DOHH2 (cell line): ENCODE measurements around the gene CFAP251.

Experiments
- H3F3A ChIP-seq: fragments of 200-600 bp; sonication (generic), shearing (Covaris generic); 2 replicates; pipeline ENCODE4 v1.6.0; 2016; ENCODE audit warnings: antibody characterized with exemption, mild to moderate bottlenecking; ENCODE audit not compliant: control insufficient read depth, insufficient read depth
- H3K27ac ChIP-seq: fragments of 200-600 bp; sonication (generic); 2 replicates; pipeline ENCODE4 v1.5.1; 2014; ENCODE audit warnings: low read depth, mild to moderate bottlenecking, low read length, moderate library complexity
- H3K27me3 ChIP-seq: fragments of 200-600 bp; sonication (generic); 2 replicates; pipeline ENCODE4 v1.6.1; 2014; ENCODE audit warnings: mild to moderate bottlenecking, low read length, mixed read lengths; ENCODE audit not compliant: control insufficient read depth
- H3K36me3 ChIP-seq: fragments of 200-600 bp; sonication (generic); 2 replicates; pipeline ENCODE4 v1.6.1; 2014; ENCODE audit warnings: mild to moderate bottlenecking, low read length, moderate library complexity, mixed read lengths; ENCODE audit not compliant: control insufficient read depth
- H3K4me1 ChIP-seq: fragments of 200-600 bp; sonication (generic); 2 replicates; pipeline ENCODE4 v1.6.1; 2014; ENCODE audit warnings: mild to moderate bottlenecking, low read length, mixed read lengths; ENCODE audit not compliant: control insufficient read depth
- H3K4me2 ChIP-seq: fragments of 200-600 bp; sonication (generic); 2 replicates; pipeline ENCODE4 v1.6.0; 2014; ENCODE audit warnings: mild to moderate bottlenecking, low read length, moderate library complexity
- H3K4me3 ChIP-seq: fragments of 200-600 bp; sonication (generic); 2 replicates; pipeline ENCODE4 v1.5.1; 2014; ENCODE audit warnings: mild to moderate bottlenecking, low read length, mixed read lengths
- H3K79me2 ChIP-seq: fragments of 200-600 bp; sonication (generic); 2 replicates; pipeline ENCODE4 v1.6.1; 2014; ENCODE audit warnings: mild to moderate bottlenecking, low read length, mixed read lengths; ENCODE audit not compliant: control insufficient read depth
- H3K9me2 ChIP-seq: fragments of 200-600 bp; sonication (generic); replicated peaks from 2 replicates; pipeline ENCODE4 v1.6.1; 2014; ENCODE audit warnings: mild to moderate bottlenecking, low read length, mixed read lengths; ENCODE audit not compliant: control insufficient read depth
- H3K9me3 ChIP-seq: fragments of 200-600 bp; sonication (generic); 2 replicates; pipeline ENCODE4 v1.6.1; 2014; ENCODE audit warnings: antibody characterized with exemption, low read length, mixed read lengths; ENCODE audit not compliant: control insufficient read depth, insufficient read depth
- H4K20me1 ChIP-seq: fragments of 200-600 bp; sonication (generic); 2 replicates; pipeline ENCODE4 v1.6.0; 2014; ENCODE audit warnings: low read depth, mild to moderate bottlenecking, antibody characterized with exemption, low read length, moderate library complexity; ENCODE audit not compliant: control insufficient read depth, insufficient read depth
- EZH2phosphoT487 ChIP-seq: fragments of 200-600 bp; sonication (generic); IDR thresholded peaks from 2 replicates; pipeline ENCODE4 v1.6.1; 2017; ENCODE audit warnings: borderline replicate concordance, mild to moderate bottlenecking, antibody characterized with exemption, low read length, moderate library complexity, mixed read lengths
- TF ChIP-seq, protein P1 (sequence below): fragments of 200-600 bp; sonication (generic); IDR thresholded peaks from one replicate; pipeline ENCODE4 v1.5.1; 2014; ENCODE audit warnings: antibody characterized with exemption, mild to moderate bottlenecking, low read depth, low read length; ENCODE audit not compliant: poor library complexity, severe bottlenecking

The CFAP251 gene

DNA sequence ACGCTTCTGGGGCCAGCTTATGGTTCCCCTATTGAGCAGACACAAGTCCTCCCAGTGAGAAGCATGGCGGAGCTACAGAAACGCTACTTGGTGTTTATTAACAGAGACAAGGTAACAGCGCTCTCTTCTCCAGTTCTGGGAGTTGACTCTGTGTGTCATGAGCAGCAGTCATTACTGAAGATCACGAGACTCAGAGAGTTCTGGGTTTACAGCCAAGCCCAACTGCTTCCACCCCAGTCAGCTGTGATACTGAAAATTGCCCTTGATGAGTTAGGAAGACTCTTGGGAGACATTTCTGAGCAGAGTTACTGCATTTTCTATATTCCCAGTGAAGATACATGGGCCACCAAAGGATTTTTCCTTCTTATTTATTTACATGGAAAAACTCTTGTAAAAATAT, 48.6 kb downstream of the CFAP251 start:
- Histone ChIP-seq H4K20me1 (no peaks in the 10 kb centered on the region), H3K4me3 (no peak overlapping the region), H3K36me3 (peaks cover 46% of the 10 kb centered on the region), H3K4me1 (peaks cover 29% of the 10 kb centered on the region), H3K27me3 (no peaks in the 10 kb centered on the region), H3K4me2 (no peak overlapping the region), H3K79me2 (no peaks in the 10 kb centered on the region), H3K27ac (no peak overlapping the region), H3K9me3 (no peaks in the 10 kb centered on the region), H3K9me2 (no peaks in the 10 kb centered on the region), H3F3A (peaks cover 3% of the 10 kb centered on the region)
- no peak for TF ChIP-seq EZH2phosphoT487
- TF ChIP-seq, protein P1, sequence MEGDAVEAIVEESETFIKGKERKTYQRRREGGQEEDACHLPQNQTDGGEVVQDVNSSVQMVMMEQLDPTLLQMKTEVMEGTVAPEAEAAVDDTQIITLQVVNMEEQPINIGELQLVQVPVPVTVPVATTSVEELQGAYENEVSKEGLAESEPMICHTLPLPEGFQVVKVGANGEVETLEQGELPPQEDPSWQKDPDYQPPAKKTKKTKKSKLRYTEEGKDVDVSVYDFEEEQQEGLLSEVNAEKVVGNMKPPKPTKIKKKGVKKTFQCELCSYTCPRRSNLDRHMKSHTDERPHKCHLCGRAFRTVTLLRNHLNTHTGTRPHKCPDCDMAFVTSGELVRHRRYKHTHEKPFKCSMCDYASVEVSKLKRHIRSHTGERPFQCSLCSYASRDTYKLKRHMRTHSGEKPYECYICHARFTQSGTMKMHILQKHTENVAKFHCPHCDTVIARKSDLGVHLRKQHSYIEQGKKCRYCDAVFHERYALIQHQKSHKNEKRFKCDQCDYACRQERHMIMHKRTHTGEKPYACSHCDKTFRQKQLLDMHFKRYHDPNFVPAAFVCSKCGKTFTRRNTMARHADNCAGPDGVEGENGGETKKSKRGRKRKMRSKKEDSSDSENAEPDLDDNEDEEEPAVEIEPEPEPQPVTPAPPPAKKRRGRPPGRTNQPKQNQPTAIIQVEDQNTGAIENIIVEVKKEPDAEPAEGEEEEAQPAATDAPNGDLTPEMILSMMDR: no peak

DNA sequence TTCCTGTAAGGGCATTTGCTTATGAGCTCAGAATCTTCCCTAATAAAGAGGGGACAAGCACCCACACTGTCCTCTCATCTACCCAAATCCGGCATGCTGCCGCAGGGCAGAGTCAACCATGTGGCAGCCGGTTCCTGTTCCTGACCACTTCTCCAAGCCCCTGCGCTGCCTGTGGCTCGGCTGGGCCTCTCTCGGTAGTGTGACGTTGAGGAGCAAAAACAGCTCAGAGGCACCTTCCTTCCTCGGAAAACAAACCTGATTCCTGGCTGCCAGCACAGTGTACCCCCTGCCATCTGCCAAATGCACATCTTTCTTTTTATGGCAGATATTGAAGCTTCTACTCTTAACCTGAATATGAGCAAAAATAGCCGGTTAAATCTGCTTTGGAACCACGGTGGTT, 50.5 kb downstream of the CFAP251 start:
- Histone ChIP-seq H3K9me3 (peaks cover 11% of the 10 kb centered on the region; the same call in 1 of the 2 replicates), H3K4me2 (no peak overlapping the region), H4K20me1 (no peaks in the 10 kb centered on the region), H3K27me3 (no peaks in the 10 kb centered on the region), H3K27ac (no peak overlapping the region), H3K9me2 (no peaks in the 10 kb centered on the region), H3K4me1 (peaks cover 27% of the 10 kb centered on the region), H3K79me2 (no peaks in the 10 kb centered on the region), H3K36me3 (peaks cover 37% of the 10 kb centered on the region), H3F3A (peaks cover 3% of the 10 kb centered on the region), H3K4me3 (no peak overlapping the region)
- TF ChIP-seq, protein P1: no peak
- no peak for TF ChIP-seq EZH2phosphoT487

DNA sequence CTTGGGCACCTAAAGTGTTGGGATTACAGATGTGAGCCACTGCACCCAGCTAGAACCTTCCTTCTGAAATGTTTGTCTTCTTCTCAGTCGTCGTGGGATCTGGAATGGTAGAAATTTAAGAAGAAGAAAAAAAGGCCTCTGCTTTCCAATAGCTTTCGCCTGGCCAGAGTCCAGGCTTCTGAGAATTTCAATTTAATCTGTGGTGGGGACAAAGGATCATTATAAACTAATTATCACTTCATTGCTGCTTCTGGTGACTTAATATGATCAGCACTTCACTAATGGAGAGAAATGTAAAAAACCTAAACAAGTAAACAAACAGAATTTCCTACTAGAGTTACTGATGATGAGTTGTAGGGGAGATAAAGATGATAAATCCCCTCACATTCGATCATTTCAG, 51.3 kb downstream of the CFAP251 start:
- H4K20me1 ChIP-seq: no peaks in the 10 kb centered on the region
- no peaks in the 10 kb centered on the region for H3K79me2 ChIP-seq
- H3K4me2 ChIP-seq: no peak overlapping the region
- no peaks in the 10 kb centered on the region for H3K27me3 ChIP-seq
- H3K27ac ChIP-seq: no peak overlapping the region
- H3K9me2 ChIP-seq: no peaks in the 10 kb centered on the region
- H3K4me3 ChIP-seq: no peak overlapping the region
- H3F3A ChIP-seq: peaks cover 3% of the 10 kb centered on the region
- peaks cover 20% of the 10 kb centered on the region for H3K4me1 ChIP-seq
- no peak for TF ChIP-seq EZH2phosphoT487
- TF ChIP-seq, protein P1: no peak
- peaks cover 11% of the 10 kb centered on the region; the same call in 1 of the 2 replicates for H3K9me3 ChIP-seq
- peaks cover 37% of the 10 kb centered on the region for H3K36me3 ChIP-seq
